ENCODE measurements around the gene EDIL3. TPM values are rescaled to one million over a fixed set of nuclear protein-coding genes. Genes with fewer than 3 reads are reported as not detected.

EDIL3 gene
- total RNA-seq, 1 experiment from 2014 or later, result 0.32 TPM

GRCh38 chr5:84249918-84250630 lies 134.6 kb downstream of the EDIL3 start:
- intact Hi-C loops (cut with micrococcal nuclease), result no loop called here
- no peaks in the 10 kb centered on the region for H4K20me1 ChIP-seq (ENCODE audit: insufficient read depth)
- H2AFZ ChIP-seq (ENCODE audit: low read depth, low read length, poor library complexity, severe bottlenecking), result peak overlapping the region; percentile 48
- no peaks in the 10 kb centered on the region for H3K9me3 ChIP-seq (ENCODE audit: control insufficient read depth in 1 of 2, insufficient read depth in 1 of 2, low read depth in 1 of 2, low read length in 2 of 2)
- H3K27me3 ChIP-seq (ENCODE audit: insufficient read depth, low read length), result no peaks in the 10 kb centered on the region
- DNase-seq (ENCODE audit: low read depth, low spot score), result no peak
- H3K27ac ChIP-seq (ENCODE audit: low read depth, low read length), result no peak overlapping the region
- ATAC-seq, result peak; percentile 81
- TF ChIP-seq MAX (IDR thresholded peaks at IDR 0.05) (no peak), CBX3 (IDR thresholded peaks at IDR 0.05; ENCODE audit: low read depth) (no peak), EZH2phosphoT487 (IDR thresholded peaks at IDR 0.05; ENCODE audit: borderline replicate concordance) (no peak), YY1 (IDR thresholded peaks at IDR 0.05; ENCODE audit: extremely low read depth, insufficient replicate concordance, low read depth, low read length) (no peak), FOSL1 (IDR thresholded peaks at IDR 0.05; ENCODE audit: low read depth) (no peak), ZBTB33 (IDR thresholded peaks at IDR 0.05; ENCODE audit: extremely low read depth, insufficient replicate concordance, low read length) (no peak), POLR2AphosphoS5 (IDR thresholded peaks at IDR 0.05; ENCODE audit: low read depth, low read length) (no peak), TCF7L2 (IDR thresholded peaks at IDR 0.05; ENCODE audit: borderline replicate concordance, extremely low read depth, insufficient read depth, insufficient read length) (no peak), ELF1 (IDR thresholded peaks at IDR 0.05; ENCODE audit: borderline replicate concordance, low read depth) (no peak), REST (IDR thresholded peaks at IDR 0.05; ENCODE audit: low read depth) (no peak), ZFX (IDR thresholded peaks at IDR 0.05) (no peak), CEBPB (IDR thresholded peaks at IDR 0.05; ENCODE audit: low read depth) (no peak), POLR2A (IDR thresholded peaks at IDR 0.05; ENCODE audit: borderline replicate concordance, extremely low read depth, insufficient read depth, insufficient read length) (no peak), JUND (IDR thresholded peaks at IDR 0.05) (no peak), EZH2 (IDR thresholded peaks at IDR 0.05) (no peak), SIN3A (IDR thresholded peaks at IDR 0.05; ENCODE audit: low read depth) (no peak), EGR1 (IDR thresholded peaks at IDR 0.05; ENCODE audit: low read depth) (no peak), CTCF (IDR thresholded peaks at IDR 0.05 in 2 of 3, conservative IDR thresholded peaks at IDR 0.05 in 1 of 3; ENCODE audit: borderline replicate concordance in 1 of 3, insufficient read depth in 1 of 3, low read depth in 2 of 3, low read length in 2 of 3) (no peak), SP1 (IDR thresholded peaks at IDR 0.05; ENCODE audit: low read depth) (no peak)
- POLR2A ChIA-PET, result no interaction called here
- H3K9ac ChIP-seq (ENCODE audit: low read length), result no peak overlapping the region
- RAD21 ChIA-PET (ENCODE audit: low non-redundant PET in 1 of 2, low total read pairs in 2 of 2, uncharacterized antibody in 2 of 2, unreplicated experiment in 2 of 2), result no interaction called here
- H3K4me1 ChIP-seq (ENCODE audit: control insufficient read depth in 1 of 2, insufficient read depth in 2 of 2, low read length in 2 of 2), result peaks cover 0 to 5% of the 10 kb centered on the region in 2 experiments; a peak in 2 of 4 replicates
- no peaks in the 10 kb centered on the region for H3K9me2 ChIP-seq (ENCODE audit: insufficient read depth)
- H3K79me2 ChIP-seq (ENCODE audit: insufficient read depth, low read length), result no peaks in the 10 kb centered on the region
- H3K4me2 ChIP-seq (ENCODE audit: low read length), result no peak overlapping the region
- H3K4me3 ChIP-seq (replicated peaks in 1 of 2; ENCODE audit: low read depth in 1 of 2, low read length in 2 of 2), result no peak overlapping the region
- BruUV-seq (replicated peaks), result no TSS peak
- CTCF ChIA-PET, result no interaction called here
- no peaks in the 10 kb centered on the region for H3K36me3 ChIP-seq (ENCODE audit: control insufficient read depth in 1 of 2, insufficient read depth in 2 of 2, low read length in 2 of 2)

Data from HCT116 (cell line).